Eye (tissue), 1 donor: Measurements from ENCODE around the gene ADAMTS19.
A peak's percentile ranks its signal among the peaks of the same experiment; 100 is the strongest.
"Not testable (repeated sequence)": the region's sequence is repeated elsewhere in the genome, so short reads cannot be mapped to it uniquely, and the experiment has no call there.

Experiments
- DNase-seq: peaks from one replicate; pipeline ENCODE4 v3.0.0-alpha.2; 2015

The ADAMTS19 gene, protein sequence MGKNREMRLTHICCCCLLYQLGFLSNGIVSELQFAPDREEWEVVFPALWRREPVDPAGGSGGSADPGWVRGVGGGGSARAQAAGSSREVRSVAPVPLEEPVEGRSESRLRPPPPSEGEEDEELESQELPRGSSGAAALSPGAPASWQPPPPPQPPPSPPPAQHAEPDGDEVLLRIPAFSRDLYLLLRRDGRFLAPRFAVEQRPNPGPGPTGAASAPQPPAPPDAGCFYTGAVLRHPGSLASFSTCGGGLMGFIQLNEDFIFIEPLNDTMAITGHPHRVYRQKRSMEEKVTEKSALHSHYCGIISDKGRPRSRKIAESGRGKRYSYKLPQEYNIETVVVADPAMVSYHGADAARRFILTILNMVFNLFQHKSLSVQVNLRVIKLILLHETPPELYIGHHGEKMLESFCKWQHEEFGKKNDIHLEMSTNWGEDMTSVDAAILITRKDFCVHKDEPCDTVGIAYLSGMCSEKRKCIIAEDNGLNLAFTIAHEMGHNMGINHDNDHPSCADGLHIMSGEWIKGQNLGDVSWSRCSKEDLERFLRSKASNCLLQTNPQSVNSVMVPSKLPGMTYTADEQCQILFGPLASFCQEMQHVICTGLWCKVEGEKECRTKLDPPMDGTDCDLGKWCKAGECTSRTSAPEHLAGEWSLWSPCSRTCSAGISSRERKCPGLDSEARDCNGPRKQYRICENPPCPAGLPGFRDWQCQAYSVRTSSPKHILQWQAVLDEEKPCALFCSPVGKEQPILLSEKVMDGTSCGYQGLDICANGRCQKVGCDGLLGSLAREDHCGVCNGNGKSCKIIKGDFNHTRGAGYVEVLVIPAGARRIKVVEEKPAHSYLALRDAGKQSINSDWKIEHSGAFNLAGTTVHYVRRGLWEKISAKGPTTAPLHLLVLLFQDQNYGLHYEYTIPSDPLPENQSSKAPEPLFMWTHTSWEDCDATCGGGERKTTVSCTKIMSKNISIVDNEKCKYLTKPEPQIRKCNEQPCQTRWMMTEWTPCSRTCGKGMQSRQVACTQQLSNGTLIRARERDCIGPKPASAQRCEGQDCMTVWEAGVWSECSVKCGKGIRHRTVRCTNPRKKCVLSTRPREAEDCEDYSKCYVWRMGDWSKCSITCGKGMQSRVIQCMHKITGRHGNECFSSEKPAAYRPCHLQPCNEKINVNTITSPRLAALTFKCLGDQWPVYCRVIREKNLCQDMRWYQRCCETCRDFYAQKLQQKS

DNA sequence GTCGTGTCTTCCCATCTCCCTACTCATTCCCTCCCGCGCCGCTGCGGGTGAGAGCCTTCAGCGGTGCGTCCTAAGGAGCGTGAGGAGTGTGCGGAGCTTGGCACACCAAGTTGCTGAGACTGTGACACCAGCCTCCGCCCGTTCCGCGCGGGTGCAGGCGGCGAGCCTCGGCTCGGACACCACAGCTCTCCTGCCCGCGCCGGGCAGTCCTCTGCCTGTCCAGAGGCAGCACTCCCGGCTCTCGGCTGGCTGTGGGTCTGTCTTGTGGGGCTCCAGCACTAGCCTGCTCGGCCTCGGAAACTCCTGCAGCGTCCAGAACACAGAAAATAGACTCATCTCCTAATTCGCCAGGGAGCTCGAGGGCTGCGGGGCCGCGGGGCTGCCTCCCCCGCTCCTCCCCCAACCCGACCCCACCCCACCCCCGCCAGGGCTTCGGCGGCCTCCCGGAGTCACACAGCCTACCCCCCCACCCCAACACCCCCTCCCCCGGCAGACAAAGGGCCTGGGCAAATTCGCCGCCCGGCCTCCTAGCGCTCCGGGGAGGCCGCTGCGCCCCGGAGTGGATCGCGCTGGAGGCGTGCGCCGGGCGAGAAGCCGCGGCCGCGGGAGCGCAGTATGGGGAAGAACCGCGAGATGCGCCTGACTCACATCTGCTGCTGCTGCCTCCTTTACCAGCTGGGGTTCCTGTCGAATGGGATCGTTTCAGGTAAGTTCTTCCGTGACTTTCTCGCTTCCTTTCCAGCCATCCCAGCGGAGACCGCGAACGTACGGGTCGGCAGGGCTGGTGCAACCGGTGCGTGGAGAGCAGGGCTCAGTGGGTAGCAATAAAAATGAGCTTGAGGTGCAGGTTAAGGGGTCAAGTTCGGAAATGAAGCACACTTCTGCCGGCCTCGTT lies at the start of gene ADAMTS19:
Gene ADAMTS19, plus strand, starts transcription at position 522 of the 895 bp plus-strand sequence. Its CDS starts 94 bp downstream, at position 616.
- peak; percentile 80 for DNase-seq

DNA sequence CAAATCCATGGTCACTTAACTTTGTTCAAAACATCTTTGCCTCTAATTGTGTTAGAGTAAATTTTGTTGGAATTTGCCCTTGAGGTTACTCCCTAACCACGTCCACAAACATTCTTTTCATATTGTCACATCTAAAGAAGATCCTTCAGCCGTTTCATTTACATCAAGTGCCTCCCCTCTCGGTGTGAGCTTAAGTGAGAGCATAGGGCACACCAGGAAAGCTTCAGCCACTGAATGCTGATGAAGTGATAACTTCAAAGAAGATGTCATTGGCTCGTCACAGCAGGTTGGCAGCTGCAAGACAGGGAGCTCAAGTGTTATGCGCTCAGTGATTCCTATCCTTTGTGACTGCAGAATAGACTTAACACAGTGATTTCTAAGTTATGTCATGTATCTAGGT lies 49.6 kb upstream of the ADAMTS19 start:
- peak; percentile 18 for DNase-seq

DNA sequence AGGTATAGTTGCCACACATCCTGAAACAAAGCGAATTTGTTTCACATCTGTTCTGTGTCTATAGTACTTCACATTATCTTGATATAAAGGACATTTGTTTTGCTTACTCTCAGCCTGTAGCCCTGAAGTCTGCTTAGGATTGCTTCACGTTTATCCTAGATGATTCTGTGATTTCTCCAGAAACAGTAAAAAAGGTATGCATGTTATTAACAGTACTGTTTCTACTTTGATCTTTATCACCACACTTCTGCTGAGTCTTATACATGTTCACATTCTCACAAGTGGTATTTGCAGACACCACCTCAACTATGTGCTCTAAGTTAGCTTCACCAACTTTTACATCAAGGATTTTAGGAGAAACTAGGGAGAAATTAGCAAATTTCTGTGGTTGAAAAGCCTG lies 47.4 kb upstream of the ADAMTS19 start:
- no peak for DNase-seq

- no peak for DNase-seq
Observed at GRCh38 chr5:129413570-129413969, 46.5 kb upstream of the ADAMTS19 start.

- no peak for DNase-seq
Observed at GRCh38 chr5:129419292-129419691, 40.8 kb upstream of the ADAMTS19 start.

DNA sequence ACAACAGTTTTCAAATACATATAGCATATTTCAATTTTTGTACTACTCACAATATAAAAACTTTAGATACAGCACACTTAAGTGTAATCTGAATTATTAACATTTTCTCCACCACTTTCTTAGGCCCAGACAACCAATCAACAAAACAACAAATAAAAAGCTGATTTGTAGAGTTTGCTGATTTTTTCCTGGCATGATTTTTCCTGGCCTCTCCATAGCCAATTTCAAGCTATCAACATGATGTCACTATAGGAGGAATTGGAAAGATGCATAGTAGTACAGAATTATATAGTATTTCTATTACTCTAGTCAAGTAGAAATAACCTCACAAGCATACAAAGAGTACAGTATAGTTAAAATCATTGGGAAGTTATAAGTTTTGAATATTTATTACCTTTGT lies 35.1 kb upstream of the ADAMTS19 start:
- DNase-seq = no peak

DNA sequence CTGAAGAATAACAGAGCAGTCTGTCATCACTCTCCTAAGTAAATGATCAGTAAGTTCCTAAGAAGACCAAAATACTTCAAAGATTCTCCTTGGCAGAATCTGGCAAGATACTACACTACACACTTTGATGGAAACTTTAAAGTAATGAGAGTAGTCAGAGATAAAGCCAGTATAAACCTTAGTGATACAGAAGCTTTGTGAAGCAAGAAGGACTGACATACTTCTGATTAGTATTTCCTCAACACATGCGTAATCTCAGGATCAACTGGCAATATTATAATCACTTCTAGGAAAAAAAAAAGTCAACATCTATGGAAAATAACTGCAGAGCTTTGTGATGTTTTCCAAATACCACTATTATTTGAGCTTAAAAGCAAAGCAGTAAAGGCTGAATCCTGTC lies 34.0 kb upstream of the ADAMTS19 start:
- no peak for DNase-seq

DNA sequence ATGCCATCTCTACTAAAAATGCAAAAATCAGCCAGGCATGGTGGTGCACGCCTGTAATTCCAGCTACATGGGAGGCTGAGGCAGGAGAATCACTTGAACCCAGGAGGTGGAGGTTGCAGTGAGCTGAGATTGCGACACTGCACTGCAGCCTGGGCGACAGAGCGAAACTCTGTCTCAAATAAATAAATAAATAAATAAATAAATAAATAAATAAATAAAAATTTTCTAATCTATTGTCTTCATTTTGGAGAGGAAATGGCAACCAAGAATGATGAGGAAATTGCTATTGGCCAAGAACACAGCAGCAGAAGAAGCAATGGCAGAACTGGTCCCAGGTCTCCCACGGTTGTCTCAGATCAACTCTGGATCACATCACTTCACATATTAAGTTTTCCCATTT lies 31.5 kb upstream of the ADAMTS19 start:
- not testable (repeated sequence) for DNase-seq

DNA sequence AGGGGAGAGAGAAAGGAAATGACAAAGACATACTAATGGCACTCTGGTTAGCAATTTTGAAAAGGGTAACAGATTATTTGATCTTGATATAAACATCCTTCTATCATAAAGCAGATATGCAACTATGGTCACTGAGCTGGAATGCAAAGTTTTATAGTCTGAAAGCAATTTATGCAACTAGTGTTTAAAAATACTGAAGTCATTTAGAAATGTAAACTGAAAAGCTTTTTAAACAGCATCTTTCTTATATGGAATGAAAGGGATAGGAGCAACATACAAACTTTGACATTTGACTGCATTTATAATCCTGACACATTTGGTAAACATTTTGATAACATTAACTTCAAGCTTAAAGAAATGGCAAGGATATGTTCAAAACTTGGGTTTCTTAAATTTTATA lies 28.7 kb upstream of the ADAMTS19 start:
- no peak for DNase-seq

DNA sequence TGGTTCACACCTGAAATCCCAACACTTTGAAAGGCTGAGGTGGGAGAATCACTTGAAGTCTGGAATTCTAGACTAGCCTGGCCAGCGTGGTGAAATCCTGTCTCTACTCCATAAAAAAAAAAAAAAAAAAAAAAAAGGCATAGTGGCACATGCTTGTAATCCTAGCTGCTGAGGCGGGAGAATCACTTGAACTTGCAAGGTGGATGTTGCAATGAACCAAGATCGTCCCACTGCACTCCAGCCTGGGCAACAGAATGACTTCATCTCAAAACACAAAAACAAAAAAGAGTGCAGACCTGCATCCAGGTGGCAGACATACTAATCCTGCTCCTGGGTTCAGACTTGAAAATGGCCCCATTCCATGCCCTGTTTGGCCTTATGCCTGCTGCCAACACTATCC lies 21.8 kb upstream of the ADAMTS19 start:
- DNase-seq = no peak

DNA sequence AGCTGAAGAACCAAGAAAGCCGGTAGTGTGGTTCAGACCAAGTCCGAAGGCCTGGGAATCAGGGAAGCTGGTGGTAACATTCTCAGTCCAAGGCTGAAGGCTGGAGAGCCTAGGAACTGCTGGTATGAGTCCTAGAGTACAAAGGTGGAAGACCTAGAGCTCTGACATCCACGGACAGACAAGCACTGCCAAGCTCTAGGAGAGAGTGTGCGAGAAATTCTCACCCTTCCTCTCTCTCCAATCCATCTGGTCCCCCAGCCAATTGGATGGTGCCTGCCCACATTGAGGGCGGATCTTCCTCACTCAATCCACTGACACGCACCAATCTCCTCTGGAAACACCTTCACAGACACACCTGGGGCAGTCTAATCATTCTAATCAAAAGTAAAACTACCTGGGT lies 19.7 kb upstream of the ADAMTS19 start:
- DNase-seq = no peak

DNA sequence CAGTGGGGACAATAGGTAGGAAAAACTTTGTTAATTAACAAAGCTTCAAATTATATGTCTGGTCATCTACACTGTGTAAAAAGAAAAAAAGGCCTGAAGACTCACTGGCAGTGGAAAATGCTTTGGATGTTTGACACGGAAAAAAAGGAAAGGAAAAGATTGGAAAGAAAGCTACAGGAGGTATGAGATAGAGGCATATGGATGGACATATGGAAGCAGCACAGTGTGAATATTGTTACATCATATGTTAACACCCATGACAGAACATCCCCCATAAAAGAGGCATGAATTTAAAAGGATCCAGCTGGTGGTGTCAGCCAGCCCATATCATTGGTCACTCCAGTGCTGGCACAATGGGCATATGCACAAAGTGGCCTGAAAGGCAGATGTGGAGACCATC lies 19.0 kb upstream of the ADAMTS19 start:
- no peak for DNase-seq

- no peak for DNase-seq
Observed at GRCh38 chr5:129445379-129445778, 14.7 kb upstream of the ADAMTS19 start.

DNA sequence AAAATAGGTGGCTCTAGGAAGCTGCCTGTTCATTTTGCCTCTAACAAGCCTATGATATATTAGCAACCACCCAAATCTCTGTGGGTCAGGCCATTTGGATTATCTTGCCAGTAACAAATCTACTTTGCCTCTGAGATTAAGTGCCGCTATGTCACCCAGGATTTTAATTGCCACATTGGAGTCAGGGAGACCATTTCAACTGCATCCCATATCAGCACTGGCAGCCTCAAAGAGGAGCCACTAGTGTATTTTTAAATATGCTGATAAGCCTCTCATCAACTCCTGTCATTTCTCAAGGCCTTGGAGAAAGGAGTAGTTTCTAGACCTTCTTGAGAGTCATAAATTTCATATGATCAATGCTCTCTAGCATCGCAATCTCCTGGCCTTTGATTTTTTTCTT lies 12.1 kb upstream of the ADAMTS19 start:
- DNase-seq = no peak

- no peak for DNase-seq
Observed at GRCh38 chr5:129448654-129449053, 11.4 kb upstream of the ADAMTS19 start.

DNA sequence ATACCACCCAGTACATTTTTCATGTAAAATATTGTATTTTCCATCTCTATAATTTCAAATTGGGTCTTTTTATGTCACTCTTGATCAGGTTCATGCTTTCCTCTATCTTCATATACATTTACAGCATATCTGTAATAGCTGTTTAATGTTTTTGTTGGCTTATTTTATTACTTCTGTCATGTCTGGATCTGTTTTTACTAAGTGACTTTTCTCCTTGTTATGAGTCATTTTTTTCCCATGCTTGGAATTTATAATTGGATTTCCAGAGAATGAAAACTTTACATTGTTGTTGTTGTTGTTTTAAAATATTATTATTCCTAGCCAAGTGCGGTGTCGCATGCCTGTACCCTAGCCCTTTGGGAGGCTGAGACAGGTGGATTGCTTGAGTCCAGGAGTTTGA lies 5.6 kb upstream of the ADAMTS19 start:
- no peak for DNase-seq

DNA sequence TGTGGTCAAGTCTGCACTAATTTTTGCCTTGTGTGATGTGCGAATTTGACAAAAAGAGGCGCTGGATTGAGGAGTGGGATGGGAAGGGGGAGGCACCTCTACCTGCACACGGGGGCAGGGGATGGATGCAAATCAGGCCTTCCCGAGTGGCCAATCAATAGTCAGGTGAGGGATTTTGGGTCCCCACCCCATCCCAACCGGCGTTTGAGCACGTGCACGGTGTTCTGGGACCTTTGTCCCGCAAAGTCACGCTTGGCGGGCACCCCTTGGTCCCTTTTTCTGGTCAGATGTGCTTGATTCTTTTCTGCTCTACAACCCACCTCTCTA lies 685 bp upstream of the ADAMTS19 start:
- DNase-seq = no peak

- no peak for DNase-seq
Observed at GRCh38 chr5:129460672-129460935, 506 bp downstream of the ADAMTS19 start.

DNA sequence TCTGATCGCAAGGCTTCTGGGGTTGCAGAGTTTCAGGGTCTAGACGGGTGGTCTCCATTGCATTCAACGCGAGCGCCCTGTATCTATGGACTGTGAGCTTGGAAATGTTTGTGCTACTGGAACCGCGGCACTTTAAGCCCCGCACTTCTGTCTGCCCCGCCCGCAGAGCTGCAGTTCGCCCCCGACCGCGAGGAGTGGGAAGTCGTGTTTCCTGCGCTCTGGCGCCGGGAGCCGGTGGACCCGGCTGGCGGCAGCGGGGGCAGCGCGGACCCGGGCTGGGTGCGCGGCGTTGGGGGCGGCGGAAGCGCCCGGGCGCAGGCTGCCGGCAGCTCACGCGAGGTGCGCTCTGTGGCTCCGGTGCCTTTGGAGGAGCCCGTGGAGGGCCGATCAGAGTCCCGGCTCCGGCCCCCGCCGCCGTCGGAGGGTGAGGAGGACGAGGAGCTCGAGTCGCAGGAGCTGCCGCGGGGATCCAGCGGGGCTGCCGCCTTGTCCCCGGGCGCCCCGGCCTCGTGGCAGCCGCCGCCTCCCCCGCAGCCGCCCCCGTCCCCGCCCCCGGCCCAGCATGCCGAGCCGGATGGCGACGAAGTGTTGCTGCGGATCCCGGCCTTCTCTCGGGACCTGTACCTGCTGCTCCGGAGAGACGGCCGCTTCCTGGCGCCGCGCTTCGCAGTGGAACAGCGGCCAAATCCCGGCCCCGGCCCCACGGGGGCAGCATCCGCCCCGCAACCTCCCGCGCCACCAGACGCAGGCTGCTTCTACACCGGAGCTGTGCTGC lies 1.0 kb downstream of the ADAMTS19 start:
- peak; percentile 82 for DNase-seq

DNA sequence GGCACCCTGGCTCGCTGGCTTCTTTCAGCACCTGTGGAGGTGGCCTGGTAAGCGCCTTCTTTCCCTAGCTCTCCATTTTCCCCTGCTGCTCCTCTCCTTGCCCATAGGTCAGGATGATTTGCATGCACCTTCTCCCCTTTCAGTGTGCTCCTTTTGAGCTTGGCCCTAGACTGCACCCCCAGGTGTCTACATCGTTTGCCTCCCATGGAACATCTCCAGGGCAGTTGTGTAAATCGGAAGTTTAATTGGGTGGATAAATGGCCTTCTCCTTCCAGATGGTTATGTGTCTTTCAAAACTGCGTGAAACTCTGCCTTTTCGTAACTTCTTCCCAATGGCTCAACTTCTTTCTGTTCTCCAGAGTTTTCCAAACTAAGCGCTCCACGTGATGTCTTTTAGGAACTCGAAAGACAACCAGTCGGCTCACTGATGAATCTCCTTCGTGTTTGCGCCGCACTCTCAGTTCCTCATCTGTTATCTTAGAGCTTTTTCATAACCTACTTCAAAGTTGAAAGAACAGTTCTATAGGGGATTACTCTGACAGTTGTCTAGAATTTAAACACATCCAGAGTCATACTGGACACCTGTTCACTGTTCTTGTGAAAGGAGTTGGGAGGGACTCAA lies 1.7 kb downstream of the ADAMTS19 start:
- no peak for DNase-seq

DNA sequence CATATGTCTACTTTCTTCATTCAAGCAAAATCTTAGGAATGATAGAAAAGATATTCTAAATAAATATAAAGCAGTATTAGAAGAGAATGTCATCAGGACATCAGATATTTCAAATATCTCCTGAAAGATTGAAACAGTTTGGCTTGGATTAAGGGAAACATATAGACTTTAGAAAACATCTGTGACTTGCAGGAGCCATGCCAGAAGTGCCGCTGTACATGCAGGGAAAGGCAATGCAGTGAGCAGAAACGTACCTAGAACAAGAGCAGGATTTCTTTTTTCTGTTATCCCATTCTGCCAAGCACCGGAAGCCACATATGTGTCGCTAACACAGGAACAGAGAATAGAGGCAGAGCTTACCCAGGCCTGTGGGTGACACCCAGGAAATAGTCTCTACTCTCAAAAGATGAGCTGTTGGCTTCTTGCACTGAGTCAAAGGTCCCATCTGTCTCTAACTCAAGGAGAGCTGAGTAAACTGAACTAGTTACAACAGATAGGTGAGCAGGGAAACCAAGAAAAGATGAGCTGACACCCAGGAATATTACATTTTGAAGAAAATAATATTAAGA lies 5.8 kb downstream of the ADAMTS19 start:
- no peak for DNase-seq
